H9 (cell line): ENCODE data around the gene ST14. TPM values are rescaled to one million over a fixed set of nuclear protein-coding genes. Genes with fewer than 3 reads are reported as not detected.

Experiments used
- DNase-seq: peaks from one replicate; pipeline ENCODE4 v3.0.0-alpha.2; 2017
- H2AFZ ChIP-seq: one replicate; pipeline ENCODE4 v1.6.1; 2013; ENCODE audit warnings: mild to moderate bottlenecking, low read length, control low read depth, moderate library complexity
- H2AK5ac ChIP-seq: 2 replicates; pipeline ENCODE4 v1.6.1; 2013; ENCODE audit warnings: low read length, control low read depth, mixed read lengths; ENCODE audit not compliant: insufficient read length
- H2BK120ac ChIP-seq: one replicate; pipeline ENCODE4 v1.6.1; 2013; ENCODE audit warnings: low read depth, mild to moderate bottlenecking, low read length, control low read depth, inconsistent platforms; ENCODE audit not compliant: poor library complexity, severe bottlenecking
- H2BK12ac ChIP-seq: 2 replicates; pipeline ENCODE4 v1.6.1; 2013; ENCODE audit warnings: low read length, control low read depth, mixed read lengths, low read depth; ENCODE audit not compliant: insufficient read length
- H2BK15ac ChIP-seq: 2 replicates; pipeline ENCODE4 v1.6.1; 2013; ENCODE audit warnings: low read depth, low read length, control low read depth
- H2BK20ac ChIP-seq: one replicate; pipeline ENCODE4 v1.6.1; 2013; ENCODE audit warnings: low read depth, mild to moderate bottlenecking, low read length, control low read depth, inconsistent platforms; ENCODE audit not compliant: poor library complexity, severe bottlenecking
- H2BK5ac ChIP-seq: 2 replicates; pipeline ENCODE4 v1.6.1; 2013; ENCODE audit warnings: low read length, control low read depth, mixed read lengths; ENCODE audit not compliant: insufficient read length
- H3K14ac ChIP-seq: 2 replicates; pipeline ENCODE4 v1.6.1; 2013; ENCODE audit warnings: low read length, control low read depth; ENCODE audit not compliant: insufficient read depth
- H3K18ac ChIP-seq: 2 replicates; pipeline ENCODE4 v1.6.1; 2013; ENCODE audit warnings: low read depth, mild to moderate bottlenecking, mixed read lengths, low read length, control low read depth; ENCODE audit not compliant: insufficient read length
- H3K23ac ChIP-seq: 2 replicates; pipeline ENCODE4 v1.6.1; 2013; ENCODE audit warnings: low read length, control low read depth, mixed read lengths, low read depth; ENCODE audit not compliant: insufficient read length
- H3K23me2 ChIP-seq: 2 replicates; pipeline ENCODE4 v1.6.1; 2013; ENCODE audit warnings: low read depth, mild to moderate bottlenecking, mixed read lengths, low read length, control low read depth; ENCODE audit not compliant: insufficient read length, poor library complexity, severe bottlenecking
- H3K27ac ChIP-seq: 2 replicates; pipeline ENCODE4 v1.5.1; 2013; ENCODE audit warnings: low read length, control low read depth, mixed read lengths, low read depth; ENCODE audit not compliant: insufficient read length
- H3K27me3 ChIP-seq: 2 replicates; pipeline ENCODE4 v1.6.1; 2013; ENCODE audit warnings: low read length, control low read depth, inconsistent platforms; ENCODE audit not compliant: insufficient read depth
- H3K4ac ChIP-seq: 2 replicates; pipeline ENCODE4 v1.6.1; 2013; ENCODE audit warnings: low read depth, mild to moderate bottlenecking, control low read depth, inconsistent platforms, low read length, moderate library complexity
- H3K4me1 ChIP-seq: 2 replicates; pipeline ENCODE4 v1.6.1; 2013; ENCODE audit warnings: low read length, control low read depth, inconsistent platforms; ENCODE audit not compliant: insufficient read depth
- H3K4me2 ChIP-seq: 2 replicates; pipeline ENCODE4 v1.6.1; 2013; ENCODE audit warnings: low read length, control low read depth, mixed read lengths; ENCODE audit not compliant: insufficient read length, insufficient read depth
- H3K56ac ChIP-seq: 2 replicates; pipeline ENCODE4 v1.6.1; 2013; ENCODE audit warnings: low read depth, mild to moderate bottlenecking, mixed read lengths, low read length, control low read depth; ENCODE audit not compliant: insufficient read length
- H3K79me1 ChIP-seq: 2 replicates; pipeline ENCODE4 v1.6.1; 2013; ENCODE audit warnings: low read depth, mild to moderate bottlenecking, moderate library complexity, low read length, control low read depth, inconsistent platforms; ENCODE audit not compliant: insufficient read depth, poor library complexity, severe bottlenecking
- H3K79me2 ChIP-seq: 2 replicates; pipeline ENCODE4 v1.6.1; 2013; ENCODE audit warnings: low read length, control low read depth, inconsistent platforms; ENCODE audit not compliant: insufficient read depth
- H3K9ac ChIP-seq: 2 replicates; pipeline ENCODE4 v1.6.1; 2013; ENCODE audit warnings: low read length, control low read depth, mixed read lengths; ENCODE audit not compliant: insufficient read length; ENCODE audit errors: extremely low read depth
- H3K9me3 ChIP-seq: one replicate; pipeline ENCODE4 v1.6.1; 2013; ENCODE audit warnings: low read depth, low read length, inconsistent platforms; ENCODE audit not compliant: control insufficient read depth
- H3T11ph ChIP-seq: one replicate; pipeline ENCODE4 v1.6.1; 2013; ENCODE audit warnings: mild to moderate bottlenecking, low read length, control low read depth, inconsistent platforms
- H4K20me1 ChIP-seq: one replicate; pipeline ENCODE4 v1.6.1; 2013; ENCODE audit not compliant: control insufficient read depth, insufficient read length, insufficient read depth
- H4K5ac ChIP-seq: 2 replicates; pipeline ENCODE4 v1.6.1; 2013; ENCODE audit warnings: low read depth, mild to moderate bottlenecking, mixed read lengths, low read length, control low read depth; ENCODE audit not compliant: insufficient read length
- H4K8ac ChIP-seq: replicated peaks from 2 replicates; pipeline ENCODE4 v1.6.1; 2013; ENCODE audit warnings: low read length, control low read depth, mixed read lengths, low read depth; ENCODE audit not compliant: insufficient read length
- H4K91ac ChIP-seq: 2 replicates; pipeline ENCODE4 v1.6.1; 2013; ENCODE audit warnings: low read depth, mild to moderate bottlenecking, moderate library complexity, mixed read lengths, low read length, control low read depth; ENCODE audit not compliant: insufficient read length
- H3K27ac Mint-ChIP-seq, 3 experiments: 2 replicates in 2 of 3; 3 replicates in 1 of 3; pipeline ENCODE4 v1.8.0; 2020 to 2021; ENCODE audit warnings: mixed read lengths in 3 of 3, mild to moderate bottlenecking in 1 of 3, moderate library complexity in 1 of 3
- H3K27me3 Mint-ChIP-seq: 2 replicates; pipeline ENCODE4 v1.8.0; 2021; ENCODE audit warnings: low read depth, mild to moderate bottlenecking, moderate library complexity, mixed read lengths
- H3K36me3 Mint-ChIP-seq, 3 experiments: 2 replicates in 2 of 3; 3 replicates in 1 of 3; pipeline ENCODE4 v1.8.0; 2020 to 2021; ENCODE audit warnings: low read depth in 3 of 3, mixed read lengths in 3 of 3; ENCODE audit not compliant: insufficient read depth in 1 of 3
- H3K4me1 Mint-ChIP-seq, 2 experiments: 2 replicates each; pipeline ENCODE4 v1.8.0; 2020; ENCODE audit warnings: mixed read lengths in 2 of 2
- H3K4me3 Mint-ChIP-seq, 2 experiments: 2 replicates in 1 of 2; 3 replicates in 1 of 2; pipeline ENCODE4 v1.8.0; 2020 to 2021; ENCODE audit warnings: mild to moderate bottlenecking in 2 of 2, mixed read lengths in 2 of 2, moderate library complexity in 1 of 2
- H3K9me3 Mint-ChIP-seq, 2 experiments: 2 replicates in 1 of 2; 3 replicates in 1 of 2; pipeline ENCODE4 v1.8.0; 2020; ENCODE audit warnings: mild to moderate bottlenecking in 2 of 2, mixed read lengths in 2 of 2, moderate library complexity in 1 of 2
- WGBS: extraction: QIAGEN DNeasy Blood & Tissue Kit; methylation state at CpG from one replicate; pipeline ENCODE4 v1.1.7; 2013; ENCODE audit warnings: missing lambda C conversion rate, low lambda C conversion rate, mixed read lengths; ENCODE audit not compliant: insufficient read length; ENCODE audit errors: extremely low coverage; 5-methylcytosine and 5-hydroxymethylcytosine counted together
- total RNA-seq: library from RNA; stranded (reverse); gene quantifications from 2 replicates; pipeline ENCODE4 v1.2.1, GENCODE V29; 2021
- TF ChIP-seq, protein P1 (sequence below): fragments of 200-600 bp; sonication (generic); conservative IDR thresholded peaks from 3 replicates; pipeline ENCODE4 v1.8.0; 2021; ENCODE audit warnings: antibody characterized with exemption, mild to moderate bottlenecking

ST14 gene
- total RNA-seq, 1 experiment from 2014 or later, result 22.4 TPM

DNA sequence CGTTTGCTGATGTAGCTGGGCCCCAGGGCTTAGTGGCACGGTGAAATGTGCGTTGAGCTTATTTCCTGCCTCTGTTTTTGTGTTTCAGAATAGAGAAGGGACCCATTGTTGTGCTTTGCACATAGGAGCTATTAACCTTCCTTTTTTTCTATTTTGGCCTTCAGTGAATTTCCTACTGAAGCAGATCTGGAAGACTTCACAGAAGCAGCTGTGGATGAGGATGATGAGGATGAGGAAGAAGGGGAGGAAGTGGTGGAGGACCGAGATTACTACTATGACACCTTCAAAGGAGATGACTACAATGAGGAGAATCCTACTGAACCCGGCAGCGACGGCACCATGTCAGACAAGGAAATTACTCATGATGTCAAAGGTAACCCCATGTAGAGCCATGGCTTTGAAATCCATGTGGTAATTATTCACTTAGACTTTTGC, 37.4 kb upstream of the ST14 start:
- Histone ChIP-seq H2BK20ac (no peak overlapping the region), H2BK120ac (no peak overlapping the region), H4K91ac (no peak overlapping the region), H2AFZ (no peak overlapping the region), H3K56ac (no peak overlapping the region), H4K5ac (no peak overlapping the region), H3T11ph (no peak overlapping the region), H3K4ac (no peak overlapping the region), H2AK5ac (no peak overlapping the region), H3K79me2 (no peaks in the 10 kb centered on the region), H3K23me2 (no peaks in the 10 kb centered on the region), H3K9me3 (no peaks in the 10 kb centered on the region), H3K79me1 (peaks cover 2% of the 10 kb centered on the region), H2BK5ac (no peak overlapping the region), H3K14ac (no peak overlapping the region), H3K9ac (no peak overlapping the region), H2BK12ac (no peak overlapping the region), H3K4me2 (no peak overlapping the region), H3K23ac (no peak overlapping the region), H4K20me1 (peaks cover 4% of the 10 kb centered on the region), H3K4me1 (no peaks in the 10 kb centered on the region), H3K18ac (no peak overlapping the region), H2BK15ac (no peak overlapping the region), H4K8ac (no peak overlapping the region), H3K27me3 (no peaks in the 10 kb centered on the region), H3K27ac (no peak overlapping the region)
- Mint-ChIP-seq H3K27ac (peak overlapping the region in 1 of 3 experiments; percentile 58; a peak in 1 of 7 replicates), H3K4me3 (no peak overlapping the region), H3K4me1 (peaks cover 2 to 3% of the 10 kb centered on the region in 2 experiments; a peak in 1 of 4 replicates), H3K27me3 (no peaks in the 10 kb centered on the region), H3K9me3 (no peaks in the 10 kb centered on the region), H3K36me3 (peaks cover 46 to 59% (median 58%) of the 10 kb centered on the region in 3 experiments; a peak in 6 of 7 replicates)
- TF ChIP-seq, protein P1, sequence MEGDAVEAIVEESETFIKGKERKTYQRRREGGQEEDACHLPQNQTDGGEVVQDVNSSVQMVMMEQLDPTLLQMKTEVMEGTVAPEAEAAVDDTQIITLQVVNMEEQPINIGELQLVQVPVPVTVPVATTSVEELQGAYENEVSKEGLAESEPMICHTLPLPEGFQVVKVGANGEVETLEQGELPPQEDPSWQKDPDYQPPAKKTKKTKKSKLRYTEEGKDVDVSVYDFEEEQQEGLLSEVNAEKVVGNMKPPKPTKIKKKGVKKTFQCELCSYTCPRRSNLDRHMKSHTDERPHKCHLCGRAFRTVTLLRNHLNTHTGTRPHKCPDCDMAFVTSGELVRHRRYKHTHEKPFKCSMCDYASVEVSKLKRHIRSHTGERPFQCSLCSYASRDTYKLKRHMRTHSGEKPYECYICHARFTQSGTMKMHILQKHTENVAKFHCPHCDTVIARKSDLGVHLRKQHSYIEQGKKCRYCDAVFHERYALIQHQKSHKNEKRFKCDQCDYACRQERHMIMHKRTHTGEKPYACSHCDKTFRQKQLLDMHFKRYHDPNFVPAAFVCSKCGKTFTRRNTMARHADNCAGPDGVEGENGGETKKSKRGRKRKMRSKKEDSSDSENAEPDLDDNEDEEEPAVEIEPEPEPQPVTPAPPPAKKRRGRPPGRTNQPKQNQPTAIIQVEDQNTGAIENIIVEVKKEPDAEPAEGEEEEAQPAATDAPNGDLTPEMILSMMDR, result no peak
- WGBS, result no CpG with 5 or more reads among the region's 7 CpGs
- DNase-seq, result no peak
